Thyroid gland (tissue), 4 donors: ENCODE measurements around the gene FAM228A. TPM values are rescaled to one million over a fixed set of nuclear protein-coding genes. Genes with fewer than 3 reads are reported as not detected.

Experiments
- DNase-seq, 2 donors: peaks; one replicate each; pipeline ENCODE4 v3.0.0-alpha.2; 2019
- H3K27ac ChIP-seq, 3 donors: fragments of 200-600 bp; sonication (generic); 1 replicate in 2 of 3; 2 replicates in 1 of 3; pipeline ENCODE4 v1.5.1; 2016 to 2019; ENCODE audit warnings: mild to moderate bottlenecking in 1 of 3, moderate library complexity in 1 of 3
- H3K27me3 ChIP-seq: fragments of 200-600 bp; sonication (generic); one replicate; pipeline ENCODE4 v1.5.1; 2019
- H3K36me3 ChIP-seq, 2 donors: fragments of 200-600 bp; sonication (generic); one replicate each; pipeline ENCODE4 v1.5.1; 2016 to 2019
- H3K4me1 ChIP-seq, 2 donors: fragments of 200-600 bp; sonication (generic); one replicate each; pipeline ENCODE4 v1.5.1; 2017 to 2019
- H3K4me3 ChIP-seq, 3 donors: fragments of 200-600 bp; sonication (generic); replicated peaks in 1 of 3; 1 replicate in 2 of 3; 2 replicates in 1 of 3; pipeline ENCODE4 v1.5.1; 2016; ENCODE audit warnings: mild to moderate bottlenecking in 1 of 3
- H3K9me3 ChIP-seq: fragments of 200-600 bp; sonication (generic); one replicate; pipeline ENCODE4 v1.5.1; 2017
- CTCF ChIP-seq, 6 experiments: fragments of 200-600 bp in 3 of 6; fragments of 450-650 bp in 3 of 6; sonication (generic) in 3 of 6; IDR thresholded peaks; one replicate each; pipeline ENCODE4 v1.5.1; 2016 to 2019; ENCODE audit warnings: antibody characterized with exemption in 6 of 6, mild to moderate bottlenecking in 2 of 6, inconsistent platforms in 1 of 6, moderate library complexity in 1 of 6
- POLR2A ChIP-seq, 2 donors: fragments of 450-650 bp; IDR thresholded peaks; one replicate each; pipeline ENCODE4 v1.6.1; 2017; ENCODE audit warnings: antibody characterized with exemption in 2 of 2, mild to moderate bottlenecking in 2 of 2, moderate library complexity in 1 of 2
- WGBS, 2 donors: methylation state at CpG; one replicate each; pipeline ENCODE4 v1.1.5; 2017; 5-methylcytosine and 5-hydroxymethylcytosine counted together
- intact Hi-C: fragments of 100-400 bp; cut with DNase I; formaldehyde crosslinking; loops from one replicate; pipeline ENCODE4 v1.15.1; 2023
- total RNA-seq, 4 donors: library from RNA; depleted of rRNA; stranded (reverse); fragments of >200 nt; gene quantifications; one replicate each; pipeline ENCODE4 v1.2.3, GENCODE V29; 2016

Gene FAM228A
- total RNA-seq, 4 donors from 2014 or later: 1.3 to 2.0 (median 1.8) TPM

DNA sequence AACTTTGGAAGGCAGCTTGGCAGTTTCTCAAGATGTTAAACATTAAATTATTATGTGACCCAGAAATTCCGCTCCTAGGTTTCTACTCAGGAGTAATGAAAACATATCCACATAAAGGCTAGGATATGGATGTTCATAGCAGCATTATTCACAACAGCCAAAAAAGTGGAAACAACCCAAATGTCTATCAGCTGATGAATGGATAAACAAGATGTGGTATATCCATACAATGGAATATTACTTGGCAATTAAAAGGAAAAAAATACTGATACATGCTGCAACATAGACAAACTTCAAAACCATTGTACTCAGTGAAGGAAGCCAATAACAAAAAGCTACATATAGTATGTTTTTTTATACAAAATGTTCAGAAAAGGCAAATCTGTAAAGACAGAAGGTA lies 12.4 kb upstream of the FAM228A start:
- H3K27ac ChIP-seq: no peak overlapping the region
- H3K9me3 ChIP-seq: no peaks in the 10 kb centered on the region
- 97% methylated on average over 1 of the region's 1 CpG for WGBS, 2 donors
- intact Hi-C loops: no loop called here
- H3K4me3 ChIP-seq: no peak overlapping the region
- no peaks in the 10 kb centered on the region for H3K27me3 ChIP-seq
- DNase-seq: no peak
- no peaks in the 10 kb centered on the region for H3K36me3 ChIP-seq
- no peak for TF ChIP-seq CTCF (IDR thresholded peaks at IDR 0.05)
- TF ChIP-seq POLR2A (IDR thresholded peaks at IDR 0.05): no peak
- no peaks in the 10 kb centered on the region for H3K4me1 ChIP-seq

DNA sequence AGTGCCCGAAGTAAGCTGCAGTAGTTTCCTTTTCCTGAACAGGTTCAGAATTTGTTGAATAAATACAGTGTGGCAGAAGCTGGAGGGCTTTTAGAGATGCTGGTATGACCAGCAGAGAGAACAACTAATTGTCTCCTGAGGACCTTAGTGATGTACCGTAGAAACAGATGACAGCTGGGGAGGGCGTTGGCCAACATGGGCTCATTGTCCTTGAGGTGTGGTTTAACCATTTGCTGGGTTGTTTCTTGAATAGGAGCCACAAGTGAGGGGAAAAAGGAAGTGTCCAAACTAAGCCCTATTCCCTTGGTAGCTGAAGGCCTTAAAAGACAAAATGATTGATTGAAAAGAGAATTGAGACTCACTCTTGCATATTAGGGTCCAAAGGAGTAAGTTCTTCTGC lies 11.7 kb upstream of the FAM228A start:
- Histone ChIP-seq H3K27me3 (no peaks in the 10 kb centered on the region), H3K27ac (no peak overlapping the region), H3K9me3 (no peaks in the 10 kb centered on the region), H3K4me1 (no peaks in the 10 kb centered on the region), H3K4me3 (no peak overlapping the region), H3K36me3 (no peaks in the 10 kb centered on the region)
- TF ChIP-seq CTCF (IDR thresholded peaks at IDR 0.05): no peak
- TF ChIP-seq POLR2A (IDR thresholded peaks at IDR 0.05): no peak
- DNase-seq: no peak
- 60 to 89% methylated on average over 2 to 3 of the region's 3 CpGs for WGBS, 2 donors
- intact Hi-C loops: no loop called here

DNA sequence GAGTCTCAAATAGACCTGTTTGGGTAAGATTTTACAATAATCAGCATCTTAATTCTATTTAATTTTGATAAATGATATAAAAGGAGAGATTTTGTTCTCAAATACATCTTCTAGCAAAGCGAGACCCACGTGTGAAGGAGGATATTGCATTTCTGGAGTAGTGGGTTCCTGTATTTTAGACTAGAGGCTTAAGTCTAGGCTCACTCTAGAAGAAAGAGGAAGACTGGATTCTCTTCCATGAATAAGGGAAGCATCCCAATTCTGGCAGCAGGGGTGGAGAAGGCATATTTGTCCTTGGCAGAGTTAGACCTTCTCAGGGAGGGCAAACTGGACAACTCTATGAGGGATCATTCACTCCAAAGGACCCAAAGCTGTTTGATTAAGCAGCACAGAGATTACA lies 11.3 kb upstream of the FAM228A start:
- Histone ChIP-seq H3K9me3 (no peaks in the 10 kb centered on the region), H3K4me1 (no peaks in the 10 kb centered on the region), H3K27ac (no peak overlapping the region), H3K4me3 (no peak overlapping the region), H3K36me3 (no peaks in the 10 kb centered on the region), H3K27me3 (no peaks in the 10 kb centered on the region)
- 83 to 87% methylated on average over 2 of the region's 2 CpGs for WGBS, 2 donors
- intact Hi-C loops: no loop called here
- DNase-seq: no peak
- TF ChIP-seq CTCF (IDR thresholded peaks at IDR 0.05): no peak
- TF ChIP-seq POLR2A (IDR thresholded peaks at IDR 0.05): no peak

DNA sequence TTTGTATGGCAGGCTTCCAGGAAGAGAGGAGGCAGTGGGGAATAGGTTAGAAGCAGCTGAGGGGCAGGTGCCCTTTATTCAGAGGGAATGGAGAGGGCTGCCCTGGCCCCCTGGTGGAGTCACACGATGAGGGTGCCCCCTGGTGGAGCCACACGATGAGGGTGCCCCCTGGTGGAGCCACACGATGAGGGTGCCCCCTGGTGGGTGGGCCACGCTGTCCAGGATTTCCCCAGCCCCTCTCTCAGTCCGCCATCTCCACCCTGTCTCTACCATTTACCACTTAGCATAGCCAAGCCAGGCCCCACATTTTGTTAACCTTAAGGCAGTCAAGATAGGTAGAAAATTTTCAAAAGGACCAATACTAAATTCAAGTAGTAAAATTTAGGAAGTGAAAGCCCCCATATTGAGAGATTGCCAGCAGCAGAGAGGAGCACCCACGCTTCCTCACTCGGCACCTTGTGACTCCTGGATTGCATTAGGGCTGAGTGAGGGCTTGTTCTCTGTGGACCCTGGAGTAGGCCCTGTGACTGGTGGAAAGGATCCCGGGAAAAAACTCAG lies 10.4 kb upstream of the FAM228A start:
- Histone ChIP-seq H3K36me3 (no peaks in the 10 kb centered on the region), H3K9me3 (no peaks in the 10 kb centered on the region), H3K27ac (no peak overlapping the region), H3K27me3 (no peaks in the 10 kb centered on the region), H3K4me3 (no peak overlapping the region), H3K4me1 (no peaks in the 10 kb centered on the region)
- TF ChIP-seq POLR2A (IDR thresholded peaks at IDR 0.05) (no peak), CTCF (IDR thresholded peaks at IDR 0.05) (peak in 3 of 6 experiments; percentile 29 to 61 (median 38))
- WGBS, 2 donors: 50 to 72% methylated on average over 6 to 8 of the region's 8 CpGs
- intact Hi-C loops: no loop called here
- DNase-seq: no peak

- H3K27me3 ChIP-seq: no peaks in the 10 kb centered on the region
- no peaks in the 10 kb centered on the region for H3K36me3 ChIP-seq
- TF ChIP-seq POLR2A (IDR thresholded peaks at IDR 0.05) (no peak), CTCF (IDR thresholded peaks at IDR 0.05) (no peak)
- intact Hi-C loops: no loop called here
- no peak for DNase-seq
- H3K27ac ChIP-seq: no peak overlapping the region
- 91 to 99% methylated on average over 5 of the region's 5 CpGs for WGBS, 2 donors
- no peaks in the 10 kb centered on the region for H3K4me1 ChIP-seq
- no peak overlapping the region for H3K4me3 ChIP-seq
- no peaks in the 10 kb centered on the region for H3K9me3 ChIP-seq
Measured at GRCh38 chr2:24169023-24169422, 5.8 kb upstream of the FAM228A start.
